ENCODE data around the gene OSGEPL1. TPM values are rescaled to one million over a fixed set of nuclear protein-coding genes. Genes with fewer than 3 reads are reported as not detected.
A peak's percentile ranks its signal among the peaks of the same experiment; 100 is the strongest.

The OSGEPL1 gene, protein sequence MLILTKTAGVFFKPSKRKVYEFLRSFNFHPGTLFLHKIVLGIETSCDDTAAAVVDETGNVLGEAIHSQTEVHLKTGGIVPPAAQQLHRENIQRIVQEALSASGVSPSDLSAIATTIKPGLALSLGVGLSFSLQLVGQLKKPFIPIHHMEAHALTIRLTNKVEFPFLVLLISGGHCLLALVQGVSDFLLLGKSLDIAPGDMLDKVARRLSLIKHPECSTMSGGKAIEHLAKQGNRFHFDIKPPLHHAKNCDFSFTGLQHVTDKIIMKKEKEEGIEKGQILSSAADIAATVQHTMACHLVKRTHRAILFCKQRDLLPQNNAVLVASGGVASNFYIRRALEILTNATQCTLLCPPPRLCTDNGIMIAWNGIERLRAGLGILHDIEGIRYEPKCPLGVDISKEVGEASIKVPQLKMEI
- total RNA-seq, result 1 to 10 TPM; 9.7 to 9.9 TPM

GRCh38 chr2:189762551-189763298 lies at the start of gene OSGEPL1:
Gene OSGEPL1, minus strand, starts transcription at chr2:189762792. Its CDS starts 1,152 bp downstream, at chr2:189761640.
- H3K4me1 Mint-ChIP-seq, result peaks cover 7% of the 10 kb centered on the region
- peak within 1 kb of the TSS; percentile 97 for H3K27ac Mint-ChIP-seq
- no peaks in the 10 kb centered on the region for H3K9me3 Mint-ChIP-seq
- DNase-seq, result peak; percentile 92
- H3K36me3 Mint-ChIP-seq, result peaks cover 18% of the 10 kb centered on the region
- no peaks in the 10 kb centered on the region for H3K27me3 Mint-ChIP-seq
- H3K4me3 Mint-ChIP-seq, result peak within 1 kb of the TSS; percentile 92

DNA sequence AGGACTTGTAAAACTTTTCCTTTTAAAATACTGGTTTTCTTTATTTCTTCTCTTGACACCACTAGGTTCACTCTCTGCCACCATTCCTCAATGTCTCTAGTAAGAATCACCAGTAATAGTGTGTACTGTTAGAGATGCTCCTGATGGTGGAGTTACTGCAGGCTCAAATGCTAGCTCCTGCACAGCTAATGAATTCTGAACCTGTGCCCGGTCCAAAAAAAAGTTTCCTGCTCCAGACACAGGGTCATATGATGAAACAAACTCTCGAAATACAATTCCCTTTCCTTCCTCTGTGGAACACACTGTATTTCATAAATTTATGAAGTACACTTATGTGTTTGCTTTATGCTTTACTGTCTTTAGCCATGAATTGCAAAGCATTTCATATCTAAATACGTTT lies 40.8 kb upstream of the OSGEPL1 start:
- no peak overlapping the region for H3K27ac Mint-ChIP-seq
- no peak overlapping the region for H3K4me3 Mint-ChIP-seq
- peaks cover 13% of the 10 kb centered on the region for H3K4me1 Mint-ChIP-seq

GRCh38 chr2:189802396-189802912 lies 39.9 kb upstream of the OSGEPL1 start:
- Mint-ChIP-seq H3K36me3 (peaks cover 17% of the 10 kb centered on the region), H3K9me3 (no peaks in the 10 kb centered on the region), H3K27ac (no peak overlapping the region), H3K4me3 (no peak overlapping the region), H3K27me3 (no peaks in the 10 kb centered on the region), H3K4me1 (peaks cover 13% of the 10 kb centered on the region)
- no peak for DNase-seq

More for the DNA sequence above, 40.8 kb upstream of the OSGEPL1 start:
- peaks cover 18% of the 10 kb centered on the region for H3K36me3 Mint-ChIP-seq
- no peaks in the 10 kb centered on the region for H3K9me3 Mint-ChIP-seq
- DNase-seq, result no peak
- H3K27me3 Mint-ChIP-seq, result no peaks in the 10 kb centered on the region

- H3K4me1 Mint-ChIP-seq, result peaks cover 14% of the 10 kb centered on the region
- no peak overlapping the region for H3K4me3 Mint-ChIP-seq
- H3K27ac Mint-ChIP-seq, result no peak overlapping the region
- DNase-seq, result no peak
- H3K36me3 Mint-ChIP-seq, result peaks cover 19% of the 10 kb centered on the region
- no peaks in the 10 kb centered on the region for H3K9me3 Mint-ChIP-seq
- H3K27me3 Mint-ChIP-seq, result no peaks in the 10 kb centered on the region
These were observed 36.9 kb upstream of the OSGEPL1 start for GRCh38 chr2:189799531-189799930.

DNA sequence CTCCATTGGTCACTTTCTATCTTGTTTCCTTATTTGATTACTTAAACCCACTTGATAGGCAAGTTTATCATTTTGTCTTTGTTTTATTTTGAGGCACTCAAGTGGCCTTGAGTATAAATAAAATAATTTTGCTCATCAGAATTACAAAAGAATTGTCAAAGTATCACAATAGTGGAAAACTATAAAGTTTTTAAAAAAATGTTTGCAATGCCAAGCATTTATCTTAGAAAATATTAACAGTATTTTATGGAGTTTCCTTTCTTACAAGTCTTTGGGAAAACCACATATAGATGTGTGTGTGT lies 36.4 kb upstream of the OSGEPL1 start:
- Mint-ChIP-seq H3K36me3 (peaks cover 22% of the 10 kb centered on the region), H3K27ac (no peak overlapping the region), H3K4me3 (no peak overlapping the region), H3K9me3 (no peaks in the 10 kb centered on the region), H3K27me3 (no peaks in the 10 kb centered on the region), H3K4me1 (peaks cover 14% of the 10 kb centered on the region)
- DNase-seq, result no peak

- Mint-ChIP-seq H3K27ac (no peak overlapping the region), H3K9me3 (no peaks in the 10 kb centered on the region), H3K4me3 (no peak overlapping the region)
These were observed 35.9 kb upstream of the OSGEPL1 start for GRCh38 chr2:189798312-189799029.

GRCh38 chr2:189797902-189798301 lies 35.3 kb upstream of the OSGEPL1 start:
- H3K27ac Mint-ChIP-seq, result no peak overlapping the region
- peaks cover 16% of the 10 kb centered on the region for H3K4me1 Mint-ChIP-seq
- no peak overlapping the region for H3K4me3 Mint-ChIP-seq
- no peak for DNase-seq
- H3K9me3 Mint-ChIP-seq, result no peaks in the 10 kb centered on the region
- H3K36me3 Mint-ChIP-seq, result peaks cover 25% of the 10 kb centered on the region
- no peaks in the 10 kb centered on the region for H3K27me3 Mint-ChIP-seq

More at GRCh38 chr2:189798312-189799029, 35.9 kb upstream of the OSGEPL1 start:
- no peak for DNase-seq
- H3K4me1 Mint-ChIP-seq, result peaks cover 14% of the 10 kb centered on the region
- H3K36me3 Mint-ChIP-seq, result peaks cover 22% of the 10 kb centered on the region
- H3K27me3 Mint-ChIP-seq, result no peaks in the 10 kb centered on the region

GRCh38 chr2:189794310-189794709 lies 31.7 kb upstream of the OSGEPL1 start:
- Mint-ChIP-seq H3K4me3 (no peak overlapping the region), H3K36me3 (peaks cover 23% of the 10 kb centered on the region), H3K9me3 (no peaks in the 10 kb centered on the region), H3K4me1 (peaks cover 13% of the 10 kb centered on the region), H3K27me3 (no peaks in the 10 kb centered on the region), H3K27ac (no peak overlapping the region)
- DNase-seq, result no peak

DNA sequence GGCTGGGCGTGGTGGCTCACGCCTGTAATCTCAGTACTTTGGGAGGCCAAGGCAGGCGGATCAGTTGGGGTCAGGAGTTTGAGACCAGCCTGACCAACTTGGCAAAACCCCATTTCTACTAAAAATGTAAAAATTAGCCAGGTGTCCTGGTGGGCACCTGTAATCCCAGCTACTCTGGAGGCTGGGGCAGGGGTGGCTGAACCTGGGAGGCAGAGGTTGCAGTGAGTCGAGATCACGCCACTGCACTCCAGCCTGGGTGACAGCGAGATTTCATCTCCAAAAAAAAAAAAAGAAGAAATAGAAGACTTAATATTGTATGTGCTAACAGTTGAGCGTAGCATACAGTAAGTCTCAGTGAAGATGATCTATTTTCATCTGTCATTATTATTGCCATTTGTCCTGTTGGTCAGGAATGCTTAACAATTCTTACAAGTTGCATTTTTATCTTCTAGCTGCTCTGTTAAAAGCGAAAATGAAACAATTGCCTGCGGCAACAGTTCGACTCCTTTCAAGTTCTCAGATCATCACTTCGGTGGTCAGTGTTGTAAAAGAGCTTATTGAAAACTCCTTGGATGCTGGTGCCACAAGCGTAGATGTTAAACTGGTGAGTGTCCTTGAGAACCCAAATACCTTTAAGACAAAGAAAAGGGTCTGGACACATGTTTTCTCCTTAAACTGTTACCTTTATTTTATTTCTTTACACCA lies 28.9 kb upstream of the OSGEPL1 start:
- H3K4me1 Mint-ChIP-seq, result peaks cover 16% of the 10 kb centered on the region
- peaks cover 29% of the 10 kb centered on the region for H3K36me3 Mint-ChIP-seq
- H3K27ac Mint-ChIP-seq, result no peak overlapping the region
- H3K27me3 Mint-ChIP-seq, result no peaks in the 10 kb centered on the region
- no peaks in the 10 kb centered on the region for H3K9me3 Mint-ChIP-seq
- H3K4me3 Mint-ChIP-seq, result no peak overlapping the region
- DNase-seq, result no peak

GRCh38 chr2:189783927-189784867 lies 21.6 kb upstream of the OSGEPL1 start, which contains the start of the genes ORMDL1 and PMS1:
Gene ORMDL1, minus strand, starts transcription at chr2:189784339. Its CDS starts 1,744 bp downstream, at chr2:189782595.
Gene PMS1, plus strand, starts transcription at chr2:189784450. Its CDS starts 7,360 bp downstream, at chr2:189791810.
- H3K27ac Mint-ChIP-seq, result peak within 1 kb of the TSS; percentile 91
- H3K27me3 Mint-ChIP-seq, result no peaks in the 10 kb centered on the region
- H3K4me1 Mint-ChIP-seq, result peaks cover 48% of the 10 kb centered on the region
- H3K9me3 Mint-ChIP-seq, result no peaks in the 10 kb centered on the region
- peak; percentile 97 for DNase-seq
- peaks cover 49% of the 10 kb centered on the region for H3K36me3 Mint-ChIP-seq
- peak within 1 kb of the TSS; percentile 90 for H3K4me3 Mint-ChIP-seq

- Mint-ChIP-seq H3K4me1 (peaks cover 52% of the 10 kb centered on the region), H3K27ac (peak overlapping the region; percentile 91), H3K9me3 (no peaks in the 10 kb centered on the region), H3K4me3 (peak overlapping the region; percentile 90), H3K36me3 (peaks cover 52% of the 10 kb centered on the region), H3K27me3 (no peaks in the 10 kb centered on the region)
- no peak for DNase-seq
These were observed 20.9 kb upstream of the OSGEPL1 start for GRCh38 chr2:189783451-189783926.

- H3K36me3 Mint-ChIP-seq, result peaks cover 48% of the 10 kb centered on the region
- H3K27ac Mint-ChIP-seq, result peak overlapping the region; percentile 73
- no peaks in the 10 kb centered on the region for H3K27me3 Mint-ChIP-seq
- peak; percentile 14 for DNase-seq
- peak overlapping the region; percentile 90 for H3K4me3 Mint-ChIP-seq
- no peaks in the 10 kb centered on the region for H3K9me3 Mint-ChIP-seq
- H3K4me1 Mint-ChIP-seq, result peaks cover 49% of the 10 kb centered on the region
These were observed 19.7 kb upstream of the OSGEPL1 start for GRCh38 chr2:189782221-189782671.

- Mint-ChIP-seq H3K4me1 (peaks cover 6% of the 10 kb centered on the region), H3K9me3 (no peaks in the 10 kb centered on the region), H3K4me3 (no peak overlapping the region), H3K27ac (no peak overlapping the region), H3K36me3 (peaks cover 14% of the 10 kb centered on the region), H3K27me3 (no peaks in the 10 kb centered on the region)
- no peak for DNase-seq
These were observed 9.6 kb upstream of the OSGEPL1 start for GRCh38 chr2:189772212-189772611.
